HG03045 (cell line): ENCODE data around the gene POLR2I.
A peak's percentile ranks its signal among the peaks of the same experiment; 100 is the strongest.

Experiments
- ATAC-seq: cut with Tn5 transposase; IDR thresholded peaks from one replicate; pipeline ENCODE4 v1.9.1; 2021; ENCODE audit warnings: mild to moderate bottlenecking, moderate library complexity; ENCODE audit not compliant: unreplicated experiment

Gene POLR2I

DNA sequence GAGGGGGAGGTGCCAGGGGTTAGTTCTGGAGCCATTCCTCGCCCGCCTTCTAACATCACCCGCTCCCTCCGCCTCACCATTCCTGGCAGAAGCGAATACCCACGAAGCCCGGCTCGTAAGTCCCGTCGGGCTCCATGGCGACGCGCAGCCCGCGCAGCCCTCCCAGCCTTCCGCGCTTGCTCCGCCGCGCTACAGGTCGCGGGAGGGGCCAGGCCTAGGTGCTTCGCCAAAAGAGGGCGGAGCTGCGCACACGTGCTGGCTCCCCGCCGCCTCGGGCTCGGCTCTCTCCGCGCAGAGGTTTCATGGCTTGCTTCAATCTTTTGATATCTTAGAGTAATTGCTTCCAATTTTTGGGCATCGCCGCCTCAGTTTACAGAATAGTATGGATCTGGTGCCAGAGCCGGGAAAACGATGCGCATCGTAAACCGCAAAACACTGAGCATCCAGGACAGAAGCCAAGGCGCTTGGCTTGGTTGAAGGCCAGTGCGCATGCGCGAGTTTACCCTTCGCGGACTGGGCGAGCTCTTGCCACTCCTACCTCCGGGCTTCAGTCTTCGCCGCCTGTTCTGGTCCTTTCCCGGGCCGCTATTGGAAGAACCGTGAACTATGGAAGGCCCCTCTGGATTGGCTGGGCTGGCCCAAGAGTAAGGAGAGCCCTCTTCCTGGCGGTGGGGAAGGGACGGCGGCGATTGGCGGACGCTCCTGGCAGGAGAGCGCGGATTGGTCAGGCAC lies at the start of gene POLR2I:
Gene POLR2I, minus strand, starts transcription at position 155 of the 732 bp plus-strand sequence. Its CDS starts 19 bp downstream, at position 136.
- peak; percentile 88 for ATAC-seq

DNA sequence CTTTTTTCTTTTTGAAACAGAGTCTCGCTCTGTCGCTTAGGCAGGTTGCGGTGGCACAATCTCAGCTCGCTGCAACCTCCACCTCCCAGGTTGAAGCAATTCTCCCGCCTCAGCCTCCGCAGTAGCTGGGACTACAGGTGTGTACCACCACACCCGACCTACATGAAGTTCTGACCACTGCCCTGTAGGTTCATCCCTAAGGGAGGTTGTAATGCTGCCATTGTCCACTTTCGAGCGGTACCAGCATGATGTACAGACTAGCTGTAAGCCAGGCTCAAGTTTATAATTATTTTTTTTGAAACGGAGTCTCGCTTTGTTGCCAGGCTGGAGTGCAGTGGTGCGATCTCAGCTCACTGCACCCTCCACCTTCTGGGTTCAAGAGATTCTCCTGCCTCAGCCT lies 49.1 kb upstream of the POLR2I start:
- ATAC-seq, result no peak

- ATAC-seq, result no peak
Observed at GRCh38 chr19:36160821-36161596, 46.3 kb upstream of the POLR2I start.

DNA sequence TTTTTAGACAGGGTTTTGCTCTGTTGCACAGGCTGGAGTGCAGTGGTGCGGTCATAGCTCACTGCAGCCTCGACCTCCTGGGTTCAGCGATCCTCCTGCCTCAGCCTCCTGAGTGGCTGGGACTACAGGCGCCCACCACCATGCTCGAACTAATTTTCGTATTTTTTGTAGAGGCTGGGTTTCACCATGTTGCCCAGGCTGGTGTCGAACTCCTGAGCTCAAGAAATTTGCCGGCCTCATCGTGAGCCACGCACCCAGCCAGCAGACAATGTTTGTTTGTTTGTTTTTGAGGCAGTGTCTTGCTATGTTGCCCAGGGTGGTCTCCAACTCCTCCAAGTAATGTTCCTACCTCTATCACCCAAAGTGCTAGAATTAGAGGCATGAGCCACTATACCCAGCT lies 38.5 kb upstream of the POLR2I start:
- no peak for ATAC-seq

GRCh38 chr19:36152352-36153091 lies 37.8 kb upstream of the POLR2I start, which contains the start of gene COX7A1:
Gene COX7A1 (minus strand): TSS chr19:36152447. CDS start chr19:36152407, 40 bp downstream.
- no peak for ATAC-seq

- no peak for ATAC-seq
Observed at GRCh38 chr19:36152019-36152351, 37.3 kb upstream of the POLR2I start.

- ATAC-seq, result no peak
Observed at GRCh38 chr19:36151144-36152018, 36.7 kb upstream of the POLR2I start.

DNA sequence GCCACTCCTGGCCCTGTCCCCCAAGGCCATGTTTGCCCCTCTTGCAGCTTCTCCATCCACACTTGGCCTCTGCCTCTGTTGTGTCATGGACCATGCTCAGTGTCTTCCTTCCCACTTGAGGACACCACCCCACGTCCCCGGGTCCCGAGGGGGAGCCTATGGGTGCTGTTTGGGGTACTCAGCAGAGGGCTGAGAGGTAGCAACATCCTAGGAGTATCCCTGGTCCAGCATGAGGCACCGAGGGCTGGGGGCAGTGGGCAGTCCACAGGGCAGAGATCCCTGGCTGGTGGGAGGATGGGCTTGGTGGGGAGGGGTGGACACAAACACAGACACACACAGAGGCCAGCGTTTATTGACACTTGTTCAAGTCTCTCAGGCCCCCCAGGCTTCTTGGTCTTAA lies 35.9 kb upstream of the POLR2I start:
- ATAC-seq, result no peak

DNA sequence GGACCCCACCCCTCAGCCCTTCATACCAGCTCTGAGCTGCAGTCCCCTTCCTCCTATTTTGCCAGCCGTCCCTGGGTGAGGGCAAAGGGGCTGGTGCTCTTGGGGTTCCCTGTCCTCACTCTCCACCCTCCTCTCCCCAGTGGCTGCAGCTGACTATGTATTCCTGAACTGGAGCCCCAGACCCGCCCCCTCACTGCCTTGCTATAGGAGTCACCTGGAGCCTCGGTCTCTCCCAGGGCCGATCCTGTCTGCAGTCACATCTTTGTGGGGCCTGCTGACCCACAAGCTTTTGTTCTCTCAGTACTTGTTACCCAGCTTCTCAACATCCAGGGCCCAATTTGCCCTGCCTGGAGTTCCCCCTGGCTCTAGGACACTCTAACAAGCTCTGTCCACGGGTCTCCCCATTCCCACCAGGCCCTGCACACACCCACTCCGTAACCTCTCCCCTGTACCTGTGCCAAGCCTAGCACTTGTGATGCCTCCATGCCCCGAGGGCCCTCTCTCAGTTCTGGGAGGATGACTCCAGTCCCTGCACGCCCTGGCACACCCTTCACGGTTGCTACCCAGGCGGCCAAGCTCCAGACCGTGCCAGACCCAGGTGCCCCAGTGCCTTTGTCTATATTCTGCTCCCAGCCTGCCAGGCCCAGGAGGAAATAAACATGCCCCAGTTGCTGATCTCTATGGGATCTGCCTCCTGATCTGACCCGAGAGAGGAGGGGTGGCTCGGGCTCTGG lies 35.2 kb upstream of the POLR2I start:
- no peak for ATAC-seq

GRCh38 chr19:36144624-36145023 lies 29.9 kb upstream of the POLR2I start:
- no peak for ATAC-seq

- ATAC-seq, result no peak
Observed at GRCh38 chr19:36142496-36142895, 27.8 kb upstream of the POLR2I start.

DNA sequence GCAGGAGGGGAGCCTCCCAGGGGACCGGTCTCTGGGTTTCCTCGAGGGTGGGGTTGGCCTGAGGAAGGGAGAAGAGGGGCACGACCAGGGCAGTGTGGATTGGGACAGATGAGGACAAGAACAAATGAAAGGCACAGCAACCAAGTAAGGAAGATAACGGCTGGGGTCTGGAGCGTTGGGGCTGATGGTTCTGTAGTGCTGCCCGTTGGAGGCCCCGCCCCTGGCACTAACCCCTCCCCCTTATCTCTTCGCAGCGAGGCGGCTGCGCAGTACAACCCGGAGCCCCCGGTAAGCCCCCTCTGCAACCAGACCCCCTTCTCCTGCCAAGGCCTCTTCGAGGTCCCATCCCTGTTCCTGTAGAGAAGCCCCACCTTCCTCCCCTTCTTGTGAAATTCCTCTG lies 27.4 kb upstream of the POLR2I start:
- ATAC-seq, result no peak

- peak; percentile 46 for ATAC-seq
Observed at GRCh38 chr19:36141039-36141927, 26.6 kb upstream of the POLR2I start.

- ATAC-seq, result peak; percentile 2
Observed at GRCh38 chr19:36140304-36141038, 25.8 kb upstream of the POLR2I start.

DNA sequence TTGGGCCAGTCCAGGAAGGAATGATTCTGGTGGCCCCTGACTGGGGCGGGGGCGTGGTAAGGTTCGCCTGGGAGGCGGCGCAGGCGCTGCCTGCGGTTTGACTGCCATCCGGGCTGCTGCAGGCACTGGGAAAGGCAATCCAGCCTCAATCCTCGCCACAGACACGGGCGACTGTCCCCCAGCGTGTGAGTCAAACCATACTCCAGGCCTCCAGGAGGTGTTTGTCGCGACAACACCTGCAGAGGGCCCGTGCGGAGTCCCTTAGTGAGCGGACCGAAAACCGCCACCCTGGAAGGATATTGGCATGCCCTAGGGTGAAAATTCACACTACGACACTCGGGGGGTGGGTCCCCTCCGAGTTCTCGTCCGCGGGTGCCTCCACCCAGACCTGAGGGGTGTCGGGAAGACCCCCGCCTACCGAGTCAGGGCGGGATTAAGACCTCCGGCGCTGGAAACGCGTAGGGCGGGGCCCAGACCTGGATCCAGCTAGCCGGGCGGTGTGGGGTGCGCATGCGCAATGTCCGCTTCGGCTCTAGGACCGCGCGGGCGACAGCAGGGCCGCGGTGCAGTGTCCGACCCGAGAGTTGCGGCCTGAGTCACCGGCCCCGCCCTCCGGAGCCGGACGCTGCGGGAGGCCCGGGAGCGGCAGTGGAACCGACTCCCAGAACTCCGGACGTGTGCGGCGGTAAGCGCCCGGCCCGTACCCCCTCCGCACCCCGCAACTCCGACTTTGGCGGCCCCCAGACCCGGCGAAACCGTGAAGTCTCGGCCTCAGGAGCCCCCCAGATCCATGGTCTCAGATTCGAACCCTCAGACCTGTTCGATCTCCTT lies 25.0 kb upstream of the POLR2I start, which contains the start of gene CAPNS1:
Gene CAPNS1, plus strand, starts transcription at position 594 of the 831 bp plus-strand sequence. CDS start 946 bp downstream, outside the sequence.
- peak; percentile 86 for ATAC-seq

GRCh38 chr19:36139120-36139472 lies 24.4 kb upstream of the POLR2I start:
- ATAC-seq, result no peak

DNA sequence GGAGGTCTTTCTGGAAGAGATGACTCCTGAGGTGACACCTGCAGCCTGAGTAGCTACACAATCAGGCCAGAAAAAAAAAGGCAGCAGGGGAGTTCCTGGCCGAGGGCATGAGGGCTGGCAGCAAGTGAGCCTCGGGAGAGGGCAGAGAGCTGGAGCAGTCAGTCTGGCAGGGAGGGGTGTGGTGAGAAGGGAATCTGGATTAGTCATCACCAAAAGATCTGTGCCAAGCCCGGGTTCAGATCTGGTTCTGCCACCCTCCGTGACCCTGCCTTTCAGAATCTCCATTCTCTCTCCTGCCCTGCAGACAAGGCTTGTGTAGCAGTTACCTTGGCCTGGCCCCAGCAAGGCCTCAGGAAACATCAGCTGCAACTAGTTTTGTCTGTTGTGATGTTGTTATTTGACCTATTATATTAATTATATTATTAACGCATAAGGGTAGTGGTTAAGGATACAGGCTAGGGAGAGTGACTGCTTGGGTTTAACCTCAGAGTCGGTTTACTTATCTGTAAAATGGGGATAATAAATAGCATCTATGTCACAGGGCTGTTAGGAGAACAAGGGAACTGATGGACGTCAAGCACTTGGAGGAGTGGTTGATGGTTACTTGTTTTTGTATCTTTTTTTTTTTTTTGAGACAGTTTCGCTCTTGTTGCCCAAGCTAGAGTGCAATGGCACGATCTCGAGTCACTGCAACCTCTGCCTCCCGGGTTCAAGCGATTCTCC lies 22.4 kb upstream of the POLR2I start:
- no peak for ATAC-seq
